Activated naive CD8-positive, alpha-beta T cell treated with anti-CD3 and anti-CD28 coated beads, Interleukin-2, amount 50 U/mL, for 24 hours (primary cell): ENCODE measurements around the gene TEKT5.

Source experiments
- ATAC-seq: fragments of 150-1000 bp; cut with Tn5 transposase; one replicate; pipeline ENCODE4 v1.10.0; 2021
- DNase-seq: peaks from one replicate; pipeline ENCODE4 v3.0.0; 2021
- H3K27ac Mint-ChIP-seq: one replicate; pipeline ENCODE4 v1.8.0; 2021; ENCODE audit warnings: mild to moderate bottlenecking, mixed read lengths
- H3K27me3 Mint-ChIP-seq: one replicate; pipeline ENCODE4 v1.8.0; 2021; ENCODE audit warnings: mixed read lengths
- H3K36me3 Mint-ChIP-seq: one replicate; pipeline ENCODE4 v1.8.0; 2021; ENCODE audit warnings: low read depth, mixed read lengths
- H3K4me1 Mint-ChIP-seq: one replicate; pipeline ENCODE4 v1.8.0; 2021; ENCODE audit warnings: mixed read lengths
- H3K4me3 Mint-ChIP-seq: one replicate; pipeline ENCODE4 v1.8.0; 2021; ENCODE audit warnings: mild to moderate bottlenecking, moderate library complexity, mixed read lengths
- H3K9me3 Mint-ChIP-seq: one replicate; pipeline ENCODE4 v1.8.0; 2021; ENCODE audit warnings: mixed read lengths

The TEKT5 gene

GRCh38 chr16:10608687-10609401 lies 85.9 kb downstream of the TEKT5 start:
- no peak overlapping the region for H3K27ac Mint-ChIP-seq
- H3K27me3 Mint-ChIP-seq, result peaks cover 2% of the 10 kb centered on the region
- H3K4me3 Mint-ChIP-seq, result no peak overlapping the region
- H3K9me3 Mint-ChIP-seq, result no peaks in the 10 kb centered on the region
- ATAC-seq (no peak), DNase-seq (no peak)
- no peaks in the 10 kb centered on the region for H3K36me3 Mint-ChIP-seq
- H3K4me1 Mint-ChIP-seq, result peaks cover under 1% of the 10 kb centered on the region

DNA sequence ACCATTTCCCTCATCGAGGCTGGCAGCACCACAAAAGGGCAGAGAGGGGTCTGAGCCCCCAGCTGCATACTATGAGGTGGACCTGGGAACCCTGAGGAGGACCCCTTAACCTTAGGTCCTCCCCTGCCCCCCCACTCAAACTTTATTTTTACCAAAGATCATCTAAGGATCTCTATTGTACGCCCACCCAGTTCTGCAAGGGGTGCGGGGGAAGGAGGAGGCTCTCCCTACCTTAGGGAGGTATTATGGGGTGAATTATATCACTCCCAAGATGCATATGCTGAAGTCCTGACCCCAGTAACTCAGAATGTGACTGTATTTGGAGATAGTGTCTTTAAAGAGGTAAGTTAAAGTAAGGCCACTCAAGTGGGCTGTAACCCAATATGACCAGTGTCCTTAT lies 87.6 kb downstream of the TEKT5 start:
- no peak for DNase-seq
- Mint-ChIP-seq H3K4me1 (no peaks in the 10 kb centered on the region), H3K27me3 (peaks cover 6% of the 10 kb centered on the region), H3K4me3 (no peak overlapping the region), H3K36me3 (no peaks in the 10 kb centered on the region), H3K9me3 (no peaks in the 10 kb centered on the region), H3K27ac (no peak overlapping the region)
- ATAC-seq, result no peak

GRCh38 chr16:10606607-10607006 lies 88.1 kb downstream of the TEKT5 start:
- DNase-seq (no peak), ATAC-seq (no peak)
- Mint-ChIP-seq H3K36me3 (no peaks in the 10 kb centered on the region), H3K4me3 (no peak overlapping the region), H3K9me3 (no peaks in the 10 kb centered on the region), H3K27ac (no peak overlapping the region), H3K4me1 (no peaks in the 10 kb centered on the region), H3K27me3 (peaks cover 6% of the 10 kb centered on the region)

DNA sequence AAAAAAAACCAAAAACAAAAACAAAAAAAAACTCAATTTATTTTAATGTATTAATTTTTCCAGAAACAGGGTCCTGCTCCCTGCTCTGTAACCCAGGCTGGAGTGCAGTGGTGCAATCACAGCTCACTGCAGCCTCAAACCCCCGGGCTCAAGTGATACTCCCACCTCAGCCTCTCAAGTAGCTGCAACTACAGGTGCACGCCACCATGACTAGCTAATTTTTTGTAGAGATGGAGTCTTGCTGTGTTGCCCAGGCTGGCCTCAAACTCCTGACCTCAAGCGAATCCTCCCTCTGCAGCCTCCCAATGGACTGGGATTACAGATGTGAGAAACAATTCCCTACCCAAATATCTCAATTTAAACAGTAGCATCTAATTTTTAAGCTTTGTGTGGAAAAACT lies 89.1 kb downstream of the TEKT5 start:
- Mint-ChIP-seq H3K9me3 (no peaks in the 10 kb centered on the region), H3K27ac (no peak overlapping the region), H3K4me1 (no peaks in the 10 kb centered on the region), H3K27me3 (peaks cover 6% of the 10 kb centered on the region), H3K36me3 (no peaks in the 10 kb centered on the region), H3K4me3 (no peak overlapping the region)
- ATAC-seq, result no peak
- no peak for DNase-seq

DNA sequence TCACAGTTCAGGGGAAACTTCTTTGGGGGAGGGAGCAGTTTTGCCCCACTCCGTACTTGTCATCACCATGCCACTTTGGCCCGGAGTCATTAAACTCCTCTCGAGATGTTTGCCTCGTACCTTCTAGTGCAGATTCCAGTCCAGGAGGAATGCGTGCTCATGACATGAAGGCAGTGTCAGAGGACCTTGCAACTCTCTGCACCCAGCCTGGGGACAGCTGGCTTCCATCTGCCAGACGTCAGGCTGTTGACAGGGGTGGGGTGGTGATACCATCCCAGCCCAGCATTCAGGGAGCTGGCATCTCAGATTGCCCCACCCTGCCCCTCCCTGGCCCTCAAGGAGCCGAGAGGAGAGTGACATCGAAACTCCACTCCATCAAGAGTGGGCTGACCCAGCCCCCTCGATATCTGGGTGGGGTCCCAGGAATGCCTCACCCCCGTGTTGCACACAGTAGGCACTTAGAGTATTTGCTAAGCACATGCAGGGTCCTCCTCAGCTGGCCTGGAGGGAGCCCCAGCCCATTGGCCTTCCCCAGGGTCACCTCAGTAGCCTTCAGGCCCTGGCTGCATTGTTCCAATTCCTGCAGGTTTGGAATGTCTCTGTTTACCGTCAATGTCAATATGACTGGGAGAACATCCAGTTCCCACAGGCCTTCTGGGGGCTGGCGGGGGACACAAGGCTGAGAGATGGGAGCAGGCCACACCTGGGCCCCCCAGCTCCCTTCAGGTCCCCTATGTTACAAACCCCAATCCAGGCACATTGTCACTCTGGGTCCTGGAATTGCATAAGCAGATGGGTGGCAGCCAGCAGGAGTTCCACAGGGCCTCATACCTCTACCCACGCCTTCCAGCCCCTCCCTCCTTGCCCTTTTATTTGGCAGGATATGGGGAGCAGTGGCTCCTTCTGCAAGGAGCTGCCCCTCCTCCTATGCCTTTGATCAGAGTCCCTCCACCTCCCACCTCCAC lies 93.0 kb downstream of the TEKT5 start:
- no peak for ATAC-seq
- Mint-ChIP-seq H3K4me3 (no peak overlapping the region), H3K36me3 (no peaks in the 10 kb centered on the region), H3K9me3 (no peaks in the 10 kb centered on the region), H3K27me3 (peaks cover 15% of the 10 kb centered on the region), H3K4me1 (peaks cover 2% of the 10 kb centered on the region), H3K27ac (no peak overlapping the region)
- DNase-seq, result no peak

GRCh38 chr16:10600782-10601443 lies 93.8 kb downstream of the TEKT5 start:
- no peak for ATAC-seq
- Mint-ChIP-seq H3K9me3 (no peaks in the 10 kb centered on the region), H3K27ac (no peak overlapping the region), H3K27me3 (peaks cover 15% of the 10 kb centered on the region), H3K4me1 (peaks cover 2% of the 10 kb centered on the region), H3K4me3 (no peak overlapping the region), H3K36me3 (no peaks in the 10 kb centered on the region)
- no peak for DNase-seq

DNA sequence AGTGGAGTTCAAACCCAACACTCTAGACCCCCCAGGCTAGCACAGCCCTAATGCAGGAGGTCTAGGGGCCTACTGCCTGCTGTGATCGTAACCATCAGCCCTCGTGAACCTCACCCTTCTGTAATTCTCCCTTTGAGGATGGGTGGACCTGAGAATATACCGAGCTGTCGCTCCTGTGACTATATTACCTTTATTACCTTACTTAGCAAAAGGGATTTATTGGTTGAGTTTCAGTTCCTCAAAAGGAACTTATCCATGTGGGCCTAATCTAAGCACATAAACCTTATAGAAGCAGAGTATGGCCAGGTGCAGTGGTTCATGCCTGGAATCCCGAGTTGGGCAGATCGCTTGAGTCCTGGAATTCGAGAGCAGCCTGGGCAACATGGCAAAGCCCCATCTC lies 95.1 kb downstream of the TEKT5 start:
- H3K4me1 Mint-ChIP-seq, result peaks cover 2% of the 10 kb centered on the region
- ATAC-seq (no peak), DNase-seq (no peak)
- no peak overlapping the region for H3K27ac Mint-ChIP-seq
- no peaks in the 10 kb centered on the region for H3K9me3 Mint-ChIP-seq
- no peaks in the 10 kb centered on the region for H3K36me3 Mint-ChIP-seq
- H3K4me3 Mint-ChIP-seq, result no peak overlapping the region
- peaks cover 13% of the 10 kb centered on the region for H3K27me3 Mint-ChIP-seq

GRCh38 chr16:10598157-10598556 lies 96.6 kb downstream of the TEKT5 start:
- Mint-ChIP-seq H3K9me3 (no peaks in the 10 kb centered on the region), H3K4me3 (no peak overlapping the region), H3K36me3 (no peaks in the 10 kb centered on the region), H3K4me1 (peaks cover 2% of the 10 kb centered on the region), H3K27me3 (peaks cover 13% of the 10 kb centered on the region), H3K27ac (no peak overlapping the region)
- no peak for DNase-seq
- no peak for ATAC-seq

- Mint-ChIP-seq H3K36me3 (no peaks in the 10 kb centered on the region), H3K9me3 (no peaks in the 10 kb centered on the region), H3K27ac (no peak overlapping the region), H3K4me3 (no peak overlapping the region), H3K4me1 (peaks cover 2% of the 10 kb centered on the region), H3K27me3 (peaks cover 10% of the 10 kb centered on the region)
- DNase-seq (no peak), ATAC-seq (peak; percentile 48)
Observed at GRCh38 chr16:10597187-10597601, 97.5 kb downstream of the TEKT5 start.

- Mint-ChIP-seq H3K4me1 (peaks cover 2% of the 10 kb centered on the region), H3K27ac (no peak overlapping the region), H3K4me3 (no peak overlapping the region), H3K9me3 (no peaks in the 10 kb centered on the region), H3K36me3 (no peaks in the 10 kb centered on the region), H3K27me3 (peaks cover 9% of the 10 kb centered on the region)
- no peak for ATAC-seq
- no peak for DNase-seq
Observed at GRCh38 chr16:10594312-10594950, 100.3 kb downstream of the TEKT5 start.

GRCh38 chr16:10592611-10593010 lies 102.1 kb downstream of the TEKT5 start:
- no peaks in the 10 kb centered on the region for H3K9me3 Mint-ChIP-seq
- H3K4me3 Mint-ChIP-seq, result no peak overlapping the region
- no peak overlapping the region for H3K27ac Mint-ChIP-seq
- ATAC-seq (no peak), DNase-seq (no peak)
- H3K27me3 Mint-ChIP-seq, result peaks cover 13% of the 10 kb centered on the region
- no peaks in the 10 kb centered on the region for H3K4me1 Mint-ChIP-seq
- no peaks in the 10 kb centered on the region for H3K36me3 Mint-ChIP-seq

- DNase-seq (no peak), ATAC-seq (no peak)
- Mint-ChIP-seq H3K4me1 (no peaks in the 10 kb centered on the region), H3K36me3 (no peaks in the 10 kb centered on the region), H3K4me3 (no peak overlapping the region), H3K9me3 (no peaks in the 10 kb centered on the region), H3K27me3 (peaks cover 9% of the 10 kb centered on the region), H3K27ac (no peak overlapping the region)
Observed at GRCh38 chr16:10590342-10590741, 104.4 kb downstream of the TEKT5 start.

DNA sequence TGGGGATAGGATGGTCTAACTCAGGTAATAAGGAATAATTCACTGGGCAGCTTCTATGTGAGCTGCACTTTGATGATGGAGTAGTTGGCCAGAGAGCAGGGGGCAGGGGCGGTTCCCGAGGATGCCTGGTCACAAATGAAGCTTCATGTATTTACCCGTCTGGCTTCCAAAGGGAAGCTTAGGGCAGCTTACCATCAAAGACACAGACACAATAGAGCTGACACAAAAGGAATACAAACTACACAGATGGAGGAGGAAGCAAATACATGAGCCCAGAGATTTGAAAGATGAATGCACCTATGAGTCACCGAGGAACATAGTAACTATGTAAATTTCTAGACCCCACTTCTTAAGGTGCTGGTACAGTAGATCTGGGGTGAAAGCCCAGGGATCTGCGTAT lies 105.6 kb downstream of the TEKT5 start:
- Mint-ChIP-seq H3K36me3 (no peaks in the 10 kb centered on the region), H3K4me1 (no peaks in the 10 kb centered on the region), H3K27ac (no peak overlapping the region), H3K27me3 (peaks cover 14% of the 10 kb centered on the region), H3K4me3 (no peak overlapping the region), H3K9me3 (no peaks in the 10 kb centered on the region)
- no peak for DNase-seq
- ATAC-seq, result no peak

GRCh38 chr16:10587622-10588021 lies 107.1 kb downstream of the TEKT5 start:
- Mint-ChIP-seq H3K9me3 (no peaks in the 10 kb centered on the region), H3K27me3 (peaks cover 22% of the 10 kb centered on the region), H3K4me1 (no peaks in the 10 kb centered on the region), H3K27ac (no peak overlapping the region), H3K4me3 (no peak overlapping the region), H3K36me3 (no peaks in the 10 kb centered on the region)
- no peak for DNase-seq
- ATAC-seq, result no peak
